HG03159 (cell line): ENCODE data around the gene NUCB1.

Source experiments
- ATAC-seq: cut with Tn5 transposase; IDR thresholded peaks from one replicate; pipeline ENCODE4 v1.9.1; 2021; ENCODE audit warnings: mild to moderate bottlenecking, moderate library complexity; ENCODE audit not compliant: unreplicated experiment

Gene NUCB1

GRCh38 chr19:48928164-48929025 is 28.3 kb downstream of the NUCB1 start:
- no peak for ATAC-seq

- no peak for ATAC-seq
Observed at GRCh38 chr19:48933382-48933932, 33.3 kb downstream of the NUCB1 start, which contains the start of gene DHDH. TSS of gene DHDH (plus strand) at chr19:48933699. CDS start at chr19:48933722, 23 bp downstream.

GRCh38 chr19:48934837-48935236 is 34.7 kb downstream of the NUCB1 start:
- ATAC-seq: no peak

- no peak for ATAC-seq
Observed at GRCh38 chr19:48935864-48936263, 35.8 kb downstream of the NUCB1 start.

GRCh38 chr19:48938256-48938655 is 38.1 kb downstream of the NUCB1 start:
- ATAC-seq: no peak

- no peak for ATAC-seq
Observed at GRCh38 chr19:48940902-48941301, 40.8 kb downstream of the NUCB1 start.

- no peak for ATAC-seq
Observed at GRCh38 chr19:48943081-48943480, 43.0 kb downstream of the NUCB1 start.

- no peak for ATAC-seq
Observed at GRCh38 chr19:48945415-48945814, 45.3 kb downstream of the NUCB1 start.

GRCh38 chr19:48945817-48946216 is 45.7 kb downstream of the NUCB1 start:
- ATAC-seq: no peak

- no peak for ATAC-seq
Observed at GRCh38 chr19:48946463-48947257, 46.5 kb downstream of the NUCB1 start.

GRCh38 chr19:48947258-48947542 is 47.1 kb downstream of the NUCB1 start:
- ATAC-seq: no peak

GRCh38 chr19:48950159-48950558 is 50.0 kb downstream of the NUCB1 start:
- ATAC-seq: no peak

- no peak for ATAC-seq
Observed at GRCh38 chr19:48950830-48951519, 50.9 kb downstream of the NUCB1 start.

GRCh38 chr19:48953141-48953540 is 53.0 kb downstream of the NUCB1 start:
- no peak for ATAC-seq

GRCh38 chr19:48953990-48954594 is 54.0 kb downstream of the NUCB1 start:
- ATAC-seq: no peak

- ATAC-seq: peak; percentile 76
Observed at GRCh38 chr19:48954595-48955307, 54.6 kb downstream of the NUCB1 start, which contains the start of gene BAX. TSS of gene BAX (plus strand) at chr19:48954875. CDS start at chr19:48954929, 54 bp downstream.

- no peak for ATAC-seq
Observed at GRCh38 chr19:48955308-48955958, 55.3 kb downstream of the NUCB1 start.

- no peak for ATAC-seq
Observed at GRCh38 chr19:48958006-48958405, 57.9 kb downstream of the NUCB1 start.
